NCI-H2196 (cell line): Measurements from ENCODE around the gene FMO2.
A peak's percentile ranks its signal among the peaks of the same experiment; 100 is the strongest.

Experiments
- DNase-seq: peaks from one replicate; lab custom pipeline; 2025; ENCODE audit not compliant: unreplicated experiment; lab: John Stamatoyannopoulos, UW

Gene FMO2, protein sequence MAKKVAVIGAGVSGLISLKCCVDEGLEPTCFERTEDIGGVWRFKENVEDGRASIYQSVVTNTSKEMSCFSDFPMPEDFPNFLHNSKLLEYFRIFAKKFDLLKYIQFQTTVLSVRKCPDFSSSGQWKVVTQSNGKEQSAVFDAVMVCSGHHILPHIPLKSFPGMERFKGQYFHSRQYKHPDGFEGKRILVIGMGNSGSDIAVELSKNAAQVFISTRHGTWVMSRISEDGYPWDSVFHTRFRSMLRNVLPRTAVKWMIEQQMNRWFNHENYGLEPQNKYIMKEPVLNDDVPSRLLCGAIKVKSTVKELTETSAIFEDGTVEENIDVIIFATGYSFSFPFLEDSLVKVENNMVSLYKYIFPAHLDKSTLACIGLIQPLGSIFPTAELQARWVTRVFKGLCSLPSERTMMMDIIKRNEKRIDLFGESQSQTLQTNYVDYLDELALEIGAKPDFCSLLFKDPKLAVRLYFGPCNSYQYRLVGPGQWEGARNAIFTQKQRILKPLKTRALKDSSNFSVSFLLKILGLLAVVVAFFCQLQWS

GRCh38 chr1:171185091-171185490, at the start of gene FMO2:
TSS of gene FMO2 (plus strand) at chr1:171185300. CDS start at chr1:171185714, 414 bp downstream.
- DNase-seq, result no peak

- DNase-seq, result no peak
These were observed 47.5 kb upstream of the FMO2 start for GRCh38 chr1:171137580-171137979.

- no peak for DNase-seq
These were observed 46.1 kb upstream of the FMO2 start for GRCh38 chr1:171138980-171139379.

- no peak for DNase-seq
These were observed 45.2 kb upstream of the FMO2 start for GRCh38 chr1:171139890-171140289.

- DNase-seq, result no peak
These were observed 44.7 kb upstream of the FMO2 start for GRCh38 chr1:171140401-171140800.

DNA sequence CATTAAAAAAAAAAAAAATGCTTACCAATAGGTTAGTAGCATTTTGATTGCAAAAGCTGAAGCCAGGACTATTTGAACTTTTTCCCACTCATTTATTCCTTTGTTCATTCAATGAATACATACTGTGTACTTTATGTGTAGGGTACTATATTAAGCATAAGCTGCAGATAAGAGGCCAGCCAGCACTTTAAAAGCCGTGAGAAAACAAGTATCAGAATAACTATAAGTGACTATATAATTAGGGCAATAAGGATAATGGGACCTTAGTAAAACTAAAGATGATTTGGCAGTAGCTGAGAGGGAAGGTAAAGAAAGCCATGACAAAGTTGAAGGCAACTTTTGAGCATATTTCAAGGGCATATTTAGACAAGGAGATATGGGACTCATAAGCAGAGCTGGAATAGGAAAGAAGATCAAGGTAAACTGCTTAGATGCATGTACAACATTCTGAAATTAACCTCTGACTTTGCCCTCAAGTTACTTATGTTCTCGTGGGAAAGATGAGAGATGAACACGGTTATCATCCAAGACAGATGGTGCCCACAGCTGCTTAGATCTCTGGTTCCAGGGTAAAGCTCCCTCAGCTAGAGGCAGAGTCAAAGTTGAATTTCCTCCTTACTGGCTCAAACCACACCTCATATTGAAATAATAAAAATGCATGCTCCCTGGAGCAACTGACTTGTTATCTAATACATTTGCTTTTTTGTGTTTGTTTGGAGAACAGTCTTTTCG, 44.0 kb upstream of the FMO2 start:
- no peak for DNase-seq

DNA sequence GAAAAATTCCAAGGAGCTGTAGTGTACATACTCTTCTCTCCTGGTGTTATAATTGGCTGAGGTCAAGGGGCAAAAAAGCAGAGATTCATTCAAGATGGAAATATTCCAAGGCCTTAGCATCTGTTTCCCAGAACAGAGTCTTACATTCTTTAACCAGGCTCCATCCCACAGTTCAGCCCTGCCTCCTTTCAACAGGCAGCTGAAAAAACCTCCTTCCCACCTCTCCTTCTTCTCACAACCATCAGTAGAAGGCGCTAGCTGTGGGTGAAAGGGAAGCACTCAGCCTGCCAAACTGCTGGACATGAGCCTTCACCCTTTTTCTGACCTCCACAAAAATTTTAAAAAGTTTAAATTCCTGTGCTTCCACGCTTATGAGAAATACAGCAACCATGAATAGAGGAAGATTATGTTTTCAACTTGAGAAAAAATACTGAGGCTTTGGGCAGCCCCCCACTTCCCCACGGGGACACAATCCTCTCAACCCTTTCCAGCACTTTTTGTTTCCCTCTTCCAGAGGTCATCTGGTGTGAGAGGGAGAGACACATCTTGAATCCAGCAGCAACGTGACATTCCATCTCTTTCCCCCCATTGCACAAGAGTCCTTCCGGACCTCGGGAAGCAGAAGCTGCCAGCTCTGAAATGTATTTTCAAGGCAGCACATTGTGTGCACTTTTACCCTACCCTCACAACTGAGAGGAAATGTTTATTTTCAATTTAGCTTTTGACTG, 43.2 kb upstream of the FMO2 start:
- no peak for DNase-seq

GRCh38 chr1:171142416-171143385, 42.4 kb upstream of the FMO2 start:
- DNase-seq, result peak; percentile 26

DNA sequence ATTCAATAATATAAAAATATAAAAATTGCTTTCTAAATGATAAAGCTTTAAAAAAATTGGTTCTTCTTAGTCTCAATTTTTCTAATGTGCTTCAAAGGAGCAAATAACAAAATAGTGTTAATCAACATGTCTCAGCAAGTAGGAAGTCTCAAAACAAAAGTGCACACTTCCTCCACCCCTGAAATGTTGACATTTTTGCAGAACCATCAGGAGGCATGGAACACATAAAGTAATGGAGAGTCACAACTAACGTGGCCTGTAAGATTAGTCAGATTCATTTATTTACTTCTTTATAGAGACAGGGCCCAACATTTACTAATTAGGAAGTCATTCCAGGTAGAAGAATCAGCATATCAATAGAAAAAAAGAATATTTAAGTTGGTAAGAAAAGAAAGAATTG, 34.9 kb upstream of the FMO2 start:
- no peak for DNase-seq

DNA sequence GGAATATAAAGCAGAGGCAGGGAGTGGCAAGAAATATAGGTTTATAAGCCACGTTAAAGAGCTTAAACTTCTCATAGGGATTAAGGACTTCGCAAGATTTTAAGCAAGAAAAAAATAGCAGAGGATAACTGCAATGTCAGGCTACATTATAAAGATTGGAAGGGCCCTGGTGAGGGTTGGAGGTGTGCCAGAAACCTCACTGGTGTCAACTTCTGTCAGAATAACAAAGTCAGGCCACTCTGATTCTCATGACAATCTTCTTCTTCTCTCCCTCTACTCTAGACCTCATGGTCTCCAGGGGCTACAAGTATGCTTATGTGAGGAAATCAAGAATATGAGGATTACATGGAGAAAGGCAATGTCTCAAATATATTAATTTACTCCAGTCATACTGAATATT, 32.6 kb upstream of the FMO2 start:
- DNase-seq, result no peak

GRCh38 chr1:171155484-171155883, 29.6 kb upstream of the FMO2 start:
- no peak for DNase-seq

- DNase-seq, result no peak
These were observed 27.0 kb upstream of the FMO2 start for GRCh38 chr1:171158096-171158495.

DNA sequence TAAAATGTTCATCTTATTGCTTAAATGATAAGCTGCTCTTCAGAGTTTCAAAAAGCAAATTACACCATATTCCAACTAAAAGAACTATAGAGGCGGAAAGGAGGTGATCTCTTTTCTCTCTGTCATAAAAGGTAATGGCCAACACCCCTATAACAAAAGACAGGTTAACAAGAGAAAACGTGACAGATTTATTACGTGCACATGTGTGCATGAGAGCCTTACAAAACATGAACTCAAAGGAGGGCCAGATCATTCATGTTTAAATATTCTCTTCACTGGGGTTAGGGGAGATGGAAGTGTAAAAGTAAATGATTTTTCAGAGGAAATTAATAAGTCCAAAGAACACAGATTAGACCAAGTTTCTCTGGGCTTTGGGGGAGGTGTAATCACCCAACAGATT, 26.5 kb upstream of the FMO2 start:
- no peak for DNase-seq

- no peak for DNase-seq
These were observed 26.0 kb upstream of the FMO2 start for GRCh38 chr1:171159148-171159547.

- DNase-seq, result no peak
These were observed 24.9 kb upstream of the FMO2 start for GRCh38 chr1:171160211-171160610.

DNA sequence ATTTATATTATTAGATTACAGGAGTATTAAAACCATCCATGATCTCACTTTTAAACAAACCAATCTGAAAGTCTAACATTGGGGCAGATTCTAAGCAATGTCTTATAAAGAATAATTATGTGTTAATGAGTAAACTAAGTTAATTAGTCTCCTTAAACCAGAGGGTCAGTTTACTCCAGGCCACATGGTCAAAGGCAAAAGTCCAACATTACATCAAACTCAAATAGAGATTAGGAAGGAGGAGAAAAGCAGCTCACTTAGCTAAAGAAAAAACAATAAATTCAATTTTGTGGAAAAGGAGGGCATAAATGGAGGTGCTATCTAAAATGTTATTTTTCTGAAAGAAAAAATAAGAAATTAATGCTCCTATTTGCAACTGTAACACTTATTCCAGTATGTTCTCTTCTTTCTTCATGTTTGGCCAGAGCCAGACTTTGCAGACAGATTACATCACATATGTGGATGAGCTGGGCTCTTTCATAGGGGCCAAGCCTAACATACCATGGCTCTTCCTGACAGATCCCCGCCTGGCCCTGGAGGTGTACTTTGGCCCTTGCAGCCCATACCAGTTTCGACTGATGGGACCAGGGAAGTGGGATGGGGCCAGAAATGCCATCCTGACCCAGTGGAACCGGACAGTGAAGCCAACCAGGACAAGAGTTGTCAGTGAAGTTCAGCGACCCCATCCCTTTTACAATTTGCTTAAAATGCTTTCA, 24.3 kb upstream of the FMO2 start:
- DNase-seq, result no peak

DNA sequence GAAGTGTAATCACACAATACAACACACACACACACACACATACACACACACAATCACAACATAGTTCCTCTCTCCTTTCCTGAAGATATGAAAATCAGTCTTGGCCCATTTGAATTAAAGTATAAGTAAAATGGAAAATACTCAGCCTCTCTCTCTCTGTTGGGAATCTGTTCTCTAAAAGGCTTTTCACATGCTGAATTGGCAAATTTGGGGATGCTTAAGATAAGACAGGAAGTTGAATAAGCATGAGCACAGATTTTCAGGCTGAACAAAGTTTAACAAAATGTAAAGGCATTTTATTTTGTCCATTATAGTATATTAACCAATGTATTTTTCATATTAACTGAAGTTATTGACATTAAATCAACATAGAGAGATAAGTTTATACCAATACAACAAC, 23.7 kb upstream of the FMO2 start:
- DNase-seq, result no peak

- no peak for DNase-seq
These were observed 18.7 kb upstream of the FMO2 start for GRCh38 chr1:171166361-171166760.

GRCh38 chr1:171167785-171168184, 17.3 kb upstream of the FMO2 start:
- DNase-seq, result no peak

- no peak for DNase-seq
These were observed 12.6 kb upstream of the FMO2 start for GRCh38 chr1:171172471-171172870.
